Glutamatergic neuron (in vitro differentiated cells): ENCODE results near the gene DSCAML1. TPM values are rescaled to one million over a fixed set of nuclear protein-coding genes. Genes with fewer than 3 reads are reported as not detected.

ENCODE experiments used
- DNase-seq: peaks from one replicate; pipeline ENCODE4 v3.0.0; 2022
- H3K27ac Mint-ChIP-seq: one replicate; pipeline ENCODE4 v1.8.0; 2020; ENCODE audit warnings: mild to moderate bottlenecking, mixed read lengths, inconsistent platforms; ENCODE audit not compliant: unreplicated experiment
- H3K27me3 Mint-ChIP-seq: one replicate; pipeline ENCODE4 v1.8.0; 2020; ENCODE audit warnings: mild to moderate bottlenecking, moderate library complexity, mixed read lengths, inconsistent platforms; ENCODE audit not compliant: unreplicated experiment
- H3K36me3 Mint-ChIP-seq: one replicate; pipeline ENCODE4 v1.8.0; 2020; ENCODE audit warnings: mild to moderate bottlenecking, mixed read lengths, inconsistent platforms; ENCODE audit not compliant: unreplicated experiment
- H3K4me1 Mint-ChIP-seq: one replicate; pipeline ENCODE4 v1.8.0; 2020; ENCODE audit warnings: mild to moderate bottlenecking, low read depth, mixed read lengths, inconsistent platforms; ENCODE audit not compliant: unreplicated experiment
- H3K4me3 Mint-ChIP-seq: one replicate; pipeline ENCODE4 v1.8.0; 2020; ENCODE audit warnings: mild to moderate bottlenecking, mixed read lengths, inconsistent platforms; ENCODE audit not compliant: unreplicated experiment
- H3K9me3 Mint-ChIP-seq: one replicate; pipeline ENCODE4 v1.8.0; 2020; ENCODE audit warnings: mild to moderate bottlenecking, moderate library complexity, mixed read lengths, inconsistent platforms; ENCODE audit not compliant: unreplicated experiment
- CTCF ChIP-seq: fragments of 200-600 bp; sonication (generic); IDR thresholded peaks from one replicate; pipeline ENCODE4 v1.5.0; 2021; ENCODE audit not compliant: partially characterized antibody, unreplicated experiment
- total RNA-seq: library from RNA; stranded (reverse); fragmentation: NEBNext Ultra II Directional; extraction: Animal tissue kit (Norgen Biotek cat#: 25700); gene quantifications from one replicate; pipeline ENCODE4 v1.2.1, GENCODE V29; 2021; ENCODE audit not compliant: unreplicated experiment

The DSCAML1 gene
- total RNA-seq, 1 donor from 2014 or later, result 0.07 TPM

- H3K4me3 Mint-ChIP-seq, result no peak overlapping the region
Observed at GRCh38 chr11:117828611-117829368, 31.8 kb upstream of the DSCAML1 start.

GRCh38 chr11:117827521-117828511, 30.8 kb upstream of the DSCAML1 start:
- Mint-ChIP-seq H3K36me3 (no peaks in the 10 kb centered on the region), H3K27me3 (peaks cover 15% of the 10 kb centered on the region), H3K9me3 (peaks cover 6% of the 10 kb centered on the region), H3K27ac (no peak overlapping the region), H3K4me1 (peaks cover 13% of the 10 kb centered on the region), H3K4me3 (no peak overlapping the region)
- peak; percentile 13 for DNase-seq
- TF ChIP-seq CTCF, result no peak

More at GRCh38 chr11:117828611-117829368, 31.8 kb upstream of the DSCAML1 start:
- peaks cover 9% of the 10 kb centered on the region for H3K4me1 Mint-ChIP-seq
- peak; percentile 75 for DNase-seq
- no peak overlapping the region for H3K27ac Mint-ChIP-seq
- TF ChIP-seq CTCF, result no peak
- H3K9me3 Mint-ChIP-seq, result peaks cover 6% of the 10 kb centered on the region
- H3K27me3 Mint-ChIP-seq, result peaks cover 15% of the 10 kb centered on the region
- H3K36me3 Mint-ChIP-seq, result no peaks in the 10 kb centered on the region

GRCh38 chr11:117826832-117827231, 29.8 kb upstream of the DSCAML1 start:
- Mint-ChIP-seq H3K4me3 (no peak overlapping the region), H3K4me1 (peaks cover 13% of the 10 kb centered on the region), H3K36me3 (no peaks in the 10 kb centered on the region), H3K27ac (no peak overlapping the region), H3K27me3 (peaks cover 12% of the 10 kb centered on the region), H3K9me3 (peaks cover 6% of the 10 kb centered on the region)
- no peak for TF ChIP-seq CTCF
- no peak for DNase-seq

GRCh38 chr11:117826190-117826570, 29.2 kb upstream of the DSCAML1 start:
- H3K27ac Mint-ChIP-seq, result no peak overlapping the region
- H3K4me1 Mint-ChIP-seq, result peaks cover 13% of the 10 kb centered on the region
- no peaks in the 10 kb centered on the region for H3K36me3 Mint-ChIP-seq
- no peak for DNase-seq
- no peak for TF ChIP-seq CTCF
- H3K4me3 Mint-ChIP-seq, result no peak overlapping the region
- peaks cover 5% of the 10 kb centered on the region for H3K9me3 Mint-ChIP-seq
- H3K27me3 Mint-ChIP-seq, result peaks cover 12% of the 10 kb centered on the region
